T-cell (primary cell): ENCODE data around the gene LPIN1. TPM values are rescaled to one million over a fixed set of nuclear protein-coding genes. Genes with fewer than 3 reads are reported as not detected.
A peak's percentile ranks its signal among the peaks of the same experiment; 100 is the strongest.

Experiments
- ATAC-seq, 4 experiments: fragments of 200-7000 bp in 3 of 4; fragments of 150-1000 bp in 1 of 4; cut with Tn5 transposase; replicated peaks in 1 of 4; 1 replicate in 3 of 4; 2 replicates in 1 of 4; pipeline ENCODE4 v1.10.0; 2021; ENCODE audit warnings: moderate library complexity in 3 of 4, mild to moderate bottlenecking in 2 of 4, moderate number of reproducible peaks in 1 of 4
- CTCF ChIA-PET, 2 donors: fragments of 300-600 bp; sonication (Branson Sonifier 250); formaldehyde crosslinking; loops; one replicate each; lab custom pipeline; 2022; ENCODE audit warnings: antibody characterized with exemption in 2 of 2; lab: Charles Lee
- POLR2A ChIA-PET, 2 donors: fragments of 300-600 bp; sonication (Branson Sonifier 250); formaldehyde crosslinking; loops; one replicate each; lab custom pipeline; 2022; ENCODE audit warnings: antibody characterized with exemption in 2 of 2; lab: Charles Lee
- DNase-seq, 35 experiments: peaks; one replicate each; pipeline versions ENCODE4 v3.0.0 to v3.0.0-alpha.2; 2013 to 2023
- H3K27ac ChIP-seq: one replicate; pipeline ENCODE4 v1.5.1; 2013; ENCODE audit warnings: low read length
- H3K27me3 ChIP-seq, 2 experiments: replicated peaks in 1 of 2; 1 replicate in 1 of 2; 2 replicates in 1 of 2; pipeline versions ENCODE4 v1.6.1 to v1.7.0; 2013; ENCODE audit warnings: low read length in 1 of 2, mixed read lengths in 1 of 2; ENCODE audit not compliant: control insufficient read depth in 2 of 2, insufficient read depth in 2 of 2; ENCODE audit errors: extremely low read depth in 1 of 2
- H3K36me3 ChIP-seq, 2 donors: 1 replicate in 1 of 2; 2 replicates in 1 of 2; pipeline versions ENCODE4 v1.6.1 to v1.7.0; 2013; ENCODE audit warnings: low read length in 1 of 2; ENCODE audit not compliant: control insufficient read depth in 2 of 2, insufficient read depth in 1 of 2; ENCODE audit errors: extremely low read depth in 1 of 2
- H3K4me1 ChIP-seq, 2 experiments: 1 replicate in 1 of 2; 2 replicates in 1 of 2; pipeline versions ENCODE4 v1.6.1 to v1.7.0; 2013; ENCODE audit warnings: low read length in 2 of 2, mixed read lengths in 1 of 2; ENCODE audit not compliant: insufficient read depth in 2 of 2, control insufficient read depth in 1 of 2; ENCODE audit errors: extremely low read depth in 1 of 2
- H3K4me3 ChIP-seq, 2 donors: 1 replicate in 1 of 2; 2 replicates in 1 of 2; pipeline versions ENCODE4 v1.5.1 to v1.7.0; 2013; ENCODE audit warnings: mild to moderate bottlenecking in 2 of 2, low read length in 1 of 2, moderate library complexity in 1 of 2; ENCODE audit not compliant: control insufficient read depth in 1 of 2; ENCODE audit errors: extremely low read depth in 1 of 2
- H3K9me3 ChIP-seq: 2 replicates; pipeline ENCODE4 v1.7.0; 2013
- H3K27ac Mint-ChIP-seq, 2 donors: one replicate each; pipeline ENCODE4 v1.8.0; 2020 to 2021; ENCODE audit warnings: mild to moderate bottlenecking in 2 of 2, mixed read lengths in 2 of 2
- H3K27me3 Mint-ChIP-seq, 2 donors: one replicate each; pipeline ENCODE4 v1.8.0; 2021 to 2022; ENCODE audit warnings: mixed read lengths in 2 of 2
- H3K36me3 Mint-ChIP-seq: one replicate; pipeline ENCODE4 v1.8.0; 2021; ENCODE audit warnings: mixed read lengths
- H3K4me1 Mint-ChIP-seq, 3 donors: one replicate each; pipeline ENCODE4 v1.8.0; 2020 to 2022; ENCODE audit warnings: mixed read lengths in 3 of 3, mild to moderate bottlenecking in 1 of 3
- H3K4me3 Mint-ChIP-seq, 3 donors: one replicate each; pipeline ENCODE4 v1.8.0; 2020 to 2022; ENCODE audit warnings: mild to moderate bottlenecking in 3 of 3, mixed read lengths in 3 of 3, moderate library complexity in 3 of 3
- H3K9me3 Mint-ChIP-seq, 3 donors: one replicate each; pipeline ENCODE4 v1.8.0; 2020 to 2022; ENCODE audit warnings: mixed read lengths in 3 of 3
- WGBS: methylation state at CpG from one replicate; pipeline ENCODE4 v1.1.5; 2013; ENCODE audit warnings: missing lambda C conversion rate; ENCODE audit not compliant: insufficient coverage; 5-methylcytosine and 5-hydroxymethylcytosine counted together
- total RNA-seq, 35 experiments: library from RNA in 6 of 35; stranded (reverse) in 6 of 35; fragments of 120-200 nt in 1 of 35; gene quantifications; one replicate each; pipeline versions ENCODE4 v1.2.1 to v1.2.4 and lab custom pipeline; 2013 to 2026

Gene LPIN1
- total RNA-seq, 5 donors from 2014 or later (not counting 1 experiment from before 2014, with no cell fraction given) = 67.1 to 102 (median 88.0) TPM

GRCh38 chr2:11832531-11832930, 86.1 kb downstream of the LPIN1 start:
- Histone ChIP-seq H3K27me3 (peaks cover 0 to 6% of the 10 kb centered on the region in 2 experiments), H3K9me3 (no peaks in the 10 kb centered on the region), H3K4me1 (peaks cover 14 to 29% of the 10 kb centered on the region in 2 experiments), H3K4me3 (no peak overlapping the region), H3K27ac (no peak overlapping the region), H3K36me3 (peaks cover 0 to 4% of the 10 kb centered on the region in 2 donors)
- ATAC-seq = no peak
- POLR2A ChIA-PET = no interaction called here
- no peak overlapping the region for H3K27ac Mint-ChIP-seq
- CTCF ChIA-PET = interaction anchor here (0.6 to 1.9 kb wide), 3 partner anchors 1016 to 1175 kb away, joined by 3 to 6 read pairs (median 4); no protein-coding TSS in a partner anchor
- peaks cover 39 to 53% (median 42%) of the 10 kb centered on the region in 3 donors for H3K4me1 Mint-ChIP-seq
- DNase-seq = no peak
- no peaks in the 10 kb centered on the region for H3K27me3 Mint-ChIP-seq
- H3K4me3 Mint-ChIP-seq = no peak overlapping the region
- WGBS = 90% methylated on average over 4 of the region's 5 CpGs
- H3K36me3 Mint-ChIP-seq = peaks cover 2% of the 10 kb centered on the region
- H3K9me3 Mint-ChIP-seq = peaks cover 10 to 11% (median 11%) of the 10 kb centered on the region in 3 donors

- H3K27ac ChIP-seq = no peak overlapping the region
- peaks cover 39 to 49% (median 42%) of the 10 kb centered on the region in 3 donors for H3K4me1 Mint-ChIP-seq
- no peak overlapping the region for H3K27ac Mint-ChIP-seq
- ATAC-seq = no peak
- H3K36me3 ChIP-seq = no peaks in the 10 kb centered on the region
- H3K9me3 Mint-ChIP-seq = peaks cover 10 to 11% (median 11%) of the 10 kb centered on the region in 3 donors
- WGBS = 98% methylated on average over 6 of the region's 6 CpGs
- H3K4me1 ChIP-seq = peaks cover 14 to 29% of the 10 kb centered on the region in 2 experiments
- H3K4me3 ChIP-seq = no peak overlapping the region
- ChIA-PET POLR2A (no interaction called here), CTCF (no interaction called here)
- no peaks in the 10 kb centered on the region for H3K9me3 ChIP-seq
- no peak for DNase-seq
- H3K27me3 ChIP-seq = peaks cover 0 to 6% of the 10 kb centered on the region in 2 experiments
- H3K4me3 Mint-ChIP-seq = no peak overlapping the region
- peaks cover 2% of the 10 kb centered on the region for H3K36me3 Mint-ChIP-seq
- H3K27me3 Mint-ChIP-seq = no peaks in the 10 kb centered on the region
Measured at GRCh38 chr2:11833601-11834000, 87.2 kb downstream of the LPIN1 start.

- H3K27me3 Mint-ChIP-seq = no peaks in the 10 kb centered on the region
- H3K27ac Mint-ChIP-seq = no peak overlapping the region
Measured at GRCh38 chr2:11835403-11835802, 89.0 kb downstream of the LPIN1 start.

GRCh38 chr2:11836647-11837219, 90.3 kb downstream of the LPIN1 start:
- POLR2A ChIA-PET = no interaction called here
- Histone ChIP-seq H3K36me3 (no peaks in the 10 kb centered on the region), H3K4me1 (peaks cover 0 to 10% of the 10 kb centered on the region in 2 experiments), H3K9me3 (no peaks in the 10 kb centered on the region), H3K4me3 (no peak overlapping the region), H3K27ac (no peak overlapping the region), H3K27me3 (peaks cover 0 to 6% of the 10 kb centered on the region in 2 experiments)
- Mint-ChIP-seq H3K9me3 (peaks cover 10 to 11% (median 11%) of the 10 kb centered on the region in 3 donors), H3K4me3 (no peak overlapping the region), H3K27me3 (no peaks in the 10 kb centered on the region), H3K4me1 (peaks cover 14 to 21% (median 16%) of the 10 kb centered on the region in 3 donors), H3K27ac (no peak overlapping the region), H3K36me3 (peaks cover 2% of the 10 kb centered on the region)
- WGBS = 82% methylated on average over 5 of the region's 7 CpGs
- CTCF ChIA-PET = no interaction called here
- DNase-seq (no peak), ATAC-seq (no peak)

More at GRCh38 chr2:11835403-11835802, 89.0 kb downstream of the LPIN1 start:
- Histone ChIP-seq H3K4me1 (peaks cover 7 to 13% of the 10 kb centered on the region in 2 experiments), H3K27me3 (peaks cover 0 to 6% of the 10 kb centered on the region in 2 experiments), H3K4me3 (no peak overlapping the region), H3K36me3 (no peaks in the 10 kb centered on the region), H3K27ac (no peak overlapping the region), H3K9me3 (no peaks in the 10 kb centered on the region)
- ChIA-PET CTCF (no interaction called here), POLR2A (no interaction called here)
- Mint-ChIP-seq H3K9me3 (peaks cover 10 to 11% (median 11%) of the 10 kb centered on the region in 3 donors), H3K4me3 (no peak overlapping the region), H3K4me1 (peaks cover 24 to 33% (median 27%) of the 10 kb centered on the region in 3 donors), H3K36me3 (peaks cover 2% of the 10 kb centered on the region)
- DNase-seq (no peak), ATAC-seq (no peak)
- 95% methylated on average over 2 of the region's 4 CpGs for WGBS

- H3K36me3 ChIP-seq = no peaks in the 10 kb centered on the region
- no peaks in the 10 kb centered on the region for H3K27me3 ChIP-seq
- POLR2A ChIA-PET = no interaction called here
- peak overlapping the region in 1 of 2 donors; percentile 7 for H3K27ac Mint-ChIP-seq
- CTCF ChIA-PET = no interaction called here
- peaks cover 10 to 11% (median 11%) of the 10 kb centered on the region in 3 donors for H3K9me3 Mint-ChIP-seq
- DNase-seq (no peak), ATAC-seq (no peak)
- H3K4me3 Mint-ChIP-seq = no peak overlapping the region
- H3K27ac ChIP-seq = no peak overlapping the region
- WGBS = 87% methylated on average over 10 of the region's 10 CpGs
- no peak overlapping the region for H3K4me3 ChIP-seq
- H3K4me1 Mint-ChIP-seq = peaks cover 7 to 10% (median 10%) of the 10 kb centered on the region in 3 donors
- H3K9me3 ChIP-seq = no peaks in the 10 kb centered on the region
- H3K27me3 Mint-ChIP-seq = no peaks in the 10 kb centered on the region
- peaks cover 2% of the 10 kb centered on the region for H3K36me3 Mint-ChIP-seq
- peaks cover 0 to 5% of the 10 kb centered on the region in 2 experiments for H3K4me1 ChIP-seq
Measured at GRCh38 chr2:11837875-11838734, 91.7 kb downstream of the LPIN1 start.

GRCh38 chr2:11839916-11840315, 93.5 kb downstream of the LPIN1 start:
- WGBS = 66% methylated on average over 4 of the region's 4 CpGs

More at GRCh38 chr2:11839916-11840315, 93.5 kb downstream of the LPIN1 start:
- ChIA-PET POLR2A (no interaction called here), CTCF (no interaction called here)
- DNase-seq (no peak), ATAC-seq (no peak)
- H3K9me3 Mint-ChIP-seq = peaks cover 0 to 1% (median under 1%) of the 10 kb centered on the region in 3 donors
- H3K36me3 Mint-ChIP-seq = no peaks in the 10 kb centered on the region
- H3K4me1 Mint-ChIP-seq = no peaks in the 10 kb centered on the region
- Histone ChIP-seq H3K4me3 (no peak overlapping the region), H3K36me3 (no peaks in the 10 kb centered on the region), H3K9me3 (no peaks in the 10 kb centered on the region), H3K4me1 (no peaks in the 10 kb centered on the region), H3K27me3 (no peaks in the 10 kb centered on the region), H3K27ac (no peak overlapping the region)
- no peak overlapping the region for H3K27ac Mint-ChIP-seq
- H3K4me3 Mint-ChIP-seq = no peak overlapping the region
- no peaks in the 10 kb centered on the region for H3K27me3 Mint-ChIP-seq
